VCaP (cell line): ENCODE results near the gene CAPN7.

Experiments
- H3K27ac ChIP-seq: fragments of 450-650 bp; 2 replicates; pipeline ENCODE4 v1.5.1; 2017
- CTCF ChIP-seq: fragments of 450-650 bp; conservative IDR thresholded peaks from 2 replicates; pipeline ENCODE4 v1.5.1; 2017; ENCODE audit warnings: mild to moderate bottlenecking, moderate library complexity

CAPN7 gene

DNA sequence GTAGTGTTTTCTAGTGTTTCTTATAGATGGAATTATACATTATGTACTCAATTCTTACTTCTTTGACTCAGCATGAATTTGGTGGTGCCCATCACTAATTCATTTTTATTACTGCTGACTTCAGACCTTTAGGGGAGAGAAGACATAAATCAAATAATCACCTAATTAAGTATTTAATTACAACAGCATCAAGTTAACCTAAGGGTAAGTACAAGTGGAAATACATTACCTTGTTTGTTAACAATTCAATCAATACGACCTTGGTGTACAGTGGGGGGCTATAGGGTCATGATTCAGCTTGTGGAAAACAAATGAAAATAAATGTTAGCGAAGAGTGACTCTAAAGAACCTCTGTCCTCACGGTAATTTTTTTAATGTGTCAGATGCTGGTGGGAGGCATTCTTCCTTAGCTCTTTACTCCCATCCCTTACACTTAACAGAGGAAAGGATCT, 538 bp upstream of the CAPN7 start:
- peak overlapping the region; percentile 97 for H3K27ac ChIP-seq
- TF ChIP-seq CTCF: no peak

GRCh38 chr3:15206662-15207576, 873 bp downstream of the CAPN7 start:
- peak overlapping the region; percentile 97 for H3K27ac ChIP-seq
- TF ChIP-seq CTCF: no peak

DNA sequence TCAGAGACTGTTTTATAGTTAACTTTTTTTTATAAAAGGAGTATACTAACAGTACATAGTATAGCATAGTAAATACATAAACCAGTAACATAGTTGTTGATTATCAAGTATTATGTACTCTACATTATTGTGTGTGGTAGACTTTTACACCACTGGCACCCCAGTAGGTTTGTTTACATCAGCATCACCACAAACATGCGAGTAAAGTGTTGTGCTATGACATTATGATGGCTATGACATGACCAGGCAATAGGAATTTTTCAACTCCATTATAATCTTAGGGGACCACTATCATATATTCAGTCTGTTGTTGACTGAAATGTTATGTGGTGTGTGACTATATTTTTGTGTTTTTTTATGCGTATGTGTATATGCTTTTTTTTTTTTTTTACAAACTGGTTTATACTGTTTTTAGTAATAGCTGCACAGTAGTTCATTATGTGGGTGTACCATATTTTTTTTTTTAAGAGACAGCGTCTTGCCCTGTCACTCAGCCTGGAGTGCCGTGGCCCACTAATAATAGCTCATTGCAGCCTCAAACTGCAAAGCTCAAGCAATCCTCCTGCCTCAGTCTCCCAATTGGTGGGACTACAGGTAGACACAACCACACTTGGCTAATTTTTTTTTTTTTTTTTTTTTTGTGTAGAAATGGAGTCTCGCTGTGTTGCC, 1.9 kb downstream of the CAPN7 start:
- H3K27ac ChIP-seq: peak overlapping the region; percentile 97
- TF ChIP-seq CTCF: no peak

GRCh38 chr3:15211937-15212336, 5.9 kb downstream of the CAPN7 start:
- no peak for TF ChIP-seq CTCF
- no peak overlapping the region for H3K27ac ChIP-seq

- no peak overlapping the region for H3K27ac ChIP-seq
- no peak for TF ChIP-seq CTCF
Observed at GRCh38 chr3:15214758-15215157, 8.7 kb downstream of the CAPN7 start.

- no peak overlapping the region for H3K27ac ChIP-seq
- no peak for TF ChIP-seq CTCF
Observed at GRCh38 chr3:15215996-15216395, 9.9 kb downstream of the CAPN7 start.

DNA sequence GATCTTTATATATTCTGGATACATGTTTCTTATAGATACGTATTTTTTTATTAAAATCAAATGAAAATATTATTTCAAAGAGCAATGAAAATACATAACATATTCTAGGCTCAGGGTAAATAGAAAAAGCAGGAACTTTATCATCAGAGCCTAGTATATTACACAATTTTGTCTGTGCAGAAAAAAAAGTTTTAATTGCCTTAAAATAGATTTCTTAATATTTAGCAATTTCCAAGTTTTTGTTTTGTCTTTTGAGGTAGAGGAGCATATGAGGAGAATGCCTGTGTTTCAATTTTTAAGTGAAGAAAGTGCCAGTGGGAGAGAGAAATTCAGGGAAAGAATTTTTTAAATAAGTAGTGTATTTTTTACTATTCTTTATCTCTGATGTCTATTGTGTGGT, 10.5 kb downstream of the CAPN7 start:
- no peak overlapping the region for H3K27ac ChIP-seq
- TF ChIP-seq CTCF: no peak
